ENCODE measurements around the gene NELFB.
A peak's percentile ranks its signal among the peaks of the same experiment; 100 is the strongest.

NELFB gene

GRCh38 chr9:137223078-137223970, 31.8 kb upstream of the NELFB start:
- peak; percentile 100 for DNase-seq

GRCh38 chr9:137224830-137225694, 30.1 kb upstream of the NELFB start, which contains the start of gene CYSRT1:
CYSRT1 (plus strand) TSS chr9:137225174; CDS start chr9:137225622, 448 bp downstream.
- DNase-seq: no peak

- no peak for DNase-seq
These were observed 29.3 kb upstream of the NELFB start for GRCh38 chr9:137225699-137226331.

- DNase-seq: no peak
These were observed 28.6 kb upstream of the NELFB start for GRCh38 chr9:137226338-137227053.

- DNase-seq: peak; percentile 91
These were observed 27.9 kb upstream of the NELFB start, which contains the start of gene RNF224 for GRCh38 chr9:137227054-137227852. RNF224 (plus strand) TSS chr9:137227502; CDS start chr9:137228336, 834 bp downstream.

- DNase-seq: no peak
These were observed 27.1 kb upstream of the NELFB start for GRCh38 chr9:137227853-137228505.

- no peak for DNase-seq
These were observed 26.6 kb upstream of the NELFB start for GRCh38 chr9:137228506-137228967.

- no peak for DNase-seq
These were observed 25.9 kb upstream of the NELFB start for GRCh38 chr9:137228968-137229896.

- no peak for DNase-seq
These were observed 25.0 kb upstream of the NELFB start for GRCh38 chr9:137229903-137230704.

GRCh38 chr9:137230705-137231371, 24.3 kb upstream of the NELFB start, which contains the start of gene SLC34A3:
SLC34A3 (plus strand) TSS chr9:137230901; CDS start chr9:137231703, 802 bp downstream.
- DNase-seq: no peak

GRCh38 chr9:137231372-137232039, 23.6 kb upstream of the NELFB start:
- no peak for DNase-seq

- no peak for DNase-seq
These were observed 23.0 kb upstream of the NELFB start for GRCh38 chr9:137232101-137232500.

- DNase-seq: no peak
These were observed 22.6 kb upstream of the NELFB start for GRCh38 chr9:137232510-137232909.

GRCh38 chr9:137233143-137233980, 21.8 kb upstream of the NELFB start:
- DNase-seq: no peak

- DNase-seq: no peak
These were observed 21.0 kb upstream of the NELFB start for GRCh38 chr9:137234055-137234697.
